Upper lobe of right lung (tissue), 1 donor: Measurements from ENCODE around the gene MEG3. TPM values are rescaled to one million over a fixed set of nuclear protein-coding genes. Genes with fewer than 3 reads are reported as not detected.

Experiments used
- ATAC-seq: fragments of 200-7000 bp; cut with Tn5 transposase; one replicate; pipeline ENCODE4 v1.9.1; 2020; ENCODE audit warnings: mild to moderate bottlenecking, moderate library complexity
- DNase-seq: peaks from one replicate; pipeline ENCODE4 v3.0.0-alpha.2; 2020
- H3K27ac ChIP-seq: fragments of 200-600 bp; one replicate; pipeline ENCODE4 v1.8.0; 2022
- H3K27me3 ChIP-seq: fragments of 200-600 bp; one replicate; pipeline ENCODE4 v1.8.0; 2022; ENCODE audit warnings: mild to moderate bottlenecking
- H3K36me3 ChIP-seq: fragments of 200-600 bp; one replicate; pipeline ENCODE4 v1.8.0; 2022
- H3K4me1 ChIP-seq: fragments of 200-600 bp; one replicate; pipeline ENCODE4 v1.8.0; 2022
- H3K4me3 ChIP-seq: fragments of 200-600 bp; one replicate; pipeline ENCODE4 v1.8.0; 2022; ENCODE audit warnings: mild to moderate bottlenecking
- H3K9me3 ChIP-seq: fragments of 200-600 bp; one replicate; pipeline ENCODE4 v1.8.0; 2022
- CTCF ChIP-seq: fragments of 200-600 bp; IDR thresholded peaks from one replicate; pipeline ENCODE4 v1.8.0; 2022; ENCODE audit warnings: antibody characterized with exemption
- intact Hi-C: fragments of 100-400 bp; cut with DNase I; formaldehyde crosslinking; loops from one replicate; pipeline ENCODE4 v1.11.0; 2022
- microRNA-seq: library from miRNA; unstranded; fragments of <30 nt; microRNA quantifications from one replicate; pipeline ENCODE4 v1.2.0, GENCODE V29; 2020; ENCODE audit warnings: borderline microRNAs expressed
- total RNA-seq: library from RNA; stranded (reverse); fragmentation: NEBNext Ultra II Directional; extraction: Animal tissue kit (Norgen Biotek cat#: 25700); gene quantifications from one replicate; pipeline ENCODE4 v1.2.1, GENCODE V29; 2021
- donor health status: DM: no; HTN: yes; CAD: no; lungs with severe emphysema.

The MEG3 gene
- total RNA-seq, 1 donor from 2014 or later = 15.6 TPM

GRCh38 chr14:100905166-100905565 is 79.2 kb downstream of the MEG3 start:
- intact Hi-C loops = no loop called here
- no peak overlapping the region for H3K4me3 ChIP-seq
- no peaks in the 10 kb centered on the region for H3K9me3 ChIP-seq
- H3K27me3 ChIP-seq = peaks cover 50% of the 10 kb centered on the region
- ATAC-seq = no peak
- no peak for DNase-seq
- H3K27ac ChIP-seq = no peak overlapping the region
- peaks cover 3% of the 10 kb centered on the region for H3K4me1 ChIP-seq
- no peaks in the 10 kb centered on the region for H3K36me3 ChIP-seq
- TF ChIP-seq CTCF = no peak

- peaks cover 39% of the 10 kb centered on the region for H3K27me3 ChIP-seq
Measured at GRCh38 chr14:100906420-100906819, 80.5 kb downstream of the MEG3 start.

GRCh38 chr14:100907240-100907639 is 81.3 kb downstream of the MEG3 start:
- ATAC-seq (no peak), DNase-seq (no peak)
- H3K4me3 ChIP-seq = no peak overlapping the region
- intact Hi-C loops = no loop called here
- no peaks in the 10 kb centered on the region for H3K9me3 ChIP-seq
- H3K4me1 ChIP-seq = no peaks in the 10 kb centered on the region
- peaks cover 33% of the 10 kb centered on the region for H3K27me3 ChIP-seq
- H3K27ac ChIP-seq = no peak overlapping the region
- no peak for TF ChIP-seq CTCF
- no peaks in the 10 kb centered on the region for H3K36me3 ChIP-seq

More at GRCh38 chr14:100906420-100906819, 80.5 kb downstream of the MEG3 start:
- DNase-seq (no peak), ATAC-seq (no peak)
- H3K36me3 ChIP-seq = no peaks in the 10 kb centered on the region
- no peak overlapping the region for H3K27ac ChIP-seq
- H3K9me3 ChIP-seq = no peaks in the 10 kb centered on the region
- no peak for TF ChIP-seq CTCF
- H3K4me1 ChIP-seq = no peaks in the 10 kb centered on the region
- intact Hi-C loops = no loop called here
- H3K4me3 ChIP-seq = no peak overlapping the region

GRCh38 chr14:100909439-100909838 is 83.5 kb downstream of the MEG3 start:
- TF ChIP-seq CTCF = no peak
- ATAC-seq (no peak), DNase-seq (no peak)
- intact Hi-C loops = no loop called here
- Histone ChIP-seq H3K9me3 (no peaks in the 10 kb centered on the region), H3K4me3 (no peak overlapping the region), H3K27ac (no peak overlapping the region), H3K4me1 (no peaks in the 10 kb centered on the region), H3K36me3 (no peaks in the 10 kb centered on the region), H3K27me3 (peaks cover 17% of the 10 kb centered on the region)

Small RNAs within 50 kb of the gene (microRNA-seq; reads per million reads assigned to microRNA genes)
- gene MIR127 (123 reads per million, percentile 67 among the genes with 10 or more reads in this experiment), gene MIR136 (7.3 reads per million, percentile 34 among the genes with 10 or more reads in this experiment), gene MIR2392 (not detected), gene MIR337 (53.8 reads per million, percentile 57 among the genes with 10 or more reads in this experiment), gene MIR431 (2.8 reads per million, percentile 19 among the genes with 10 or more reads in this experiment), gene MIR432 (10.4 reads per million, percentile 38 among the genes with 10 or more reads in this experiment), gene MIR433 (4.1 reads per million, percentile 26 among the genes with 10 or more reads in this experiment), gene MIR493 (32.2 reads per million, percentile 51 among the genes with 10 or more reads in this experiment), gene MIR665 (not detected)

Other genes starting within 250 kb of the MEG3 start
- 1.5 TPM for gene BEGAIN, start 238.7 kb upstream of the MEG3 start, total RNA-seq
- gene DLK1, start 99.2 kb upstream of the MEG3 start, total RNA-seq = not detected
- gene RTL1, start 77.6 kb downstream of the MEG3 start, total RNA-seq = not detected